K562 (cell line): ENCODE results near the gene C2orf72. TPM values are rescaled to one million over a fixed set of nuclear protein-coding genes. Genes with fewer than 3 reads are reported as not detected.

ENCODE experiments used
- CREM ChIP-seq: IDR thresholded peaks from 2 replicates; pipeline ENCODE4 v1.6.1; 2014; ENCODE audit warnings: antibody characterized with exemption, low read depth
- CXXC5 ChIP-seq: fragments of 250-450 bp; sonication (Bioruptor Pico); IDR thresholded peaks from 2 replicates; pipeline ENCODE4 v1.8.0; 2022; ENCODE audit warnings: inconsistent platforms, mild to moderate bottlenecking, moderate library complexity
- FOSL1 ChIP-seq: fragments of 200-800 bp; sonication (Bioruptor generic); conservative IDR thresholded peaks from 2 replicates; pipeline ENCODE4 v1.6.1; 2016; ENCODE audit warnings: missing genetic modification characterization, missing compliant biosample characterization
- FOXM1 ChIP-seq, 2 experiments: fragments of 450-650 bp in 1 of 2; sonication (generic) in 1 of 2; formaldehyde crosslinking in 1 of 2; IDR thresholded peaks; 2 replicates each; pipeline versions ENCODE4 v1.6.1 to v1.9.0; 2017 to 2022; ENCODE audit warnings: low read depth in 2 of 2, mild to moderate bottlenecking in 2 of 2, missing genetic modification reagents in 1 of 2, moderate library complexity in 1 of 2
- JUND ChIP-seq, 2 experiments: IDR thresholded peaks; 2 replicates in 1 of 2; 3 replicates in 1 of 2; pipeline ENCODE4 v1.6.1; 2011; ENCODE audit warnings: borderline replicate concordance in 2 of 2, low read depth in 2 of 2, low read length in 2 of 2, improper control_type of control experiment in 1 of 2, missing biosample characterization in 1 of 2, missing genetic modification characterization in 1 of 2, missing genetic modification reagents in 1 of 2
- NCOA2 ChIP-seq, 2 experiments: fragments of 450-650 bp; IDR thresholded peaks; 2 replicates each; pipeline ENCODE4 v1.6.1; 2018; ENCODE audit warnings: mild to moderate bottlenecking in 2 of 2, moderate library complexity in 1 of 2; ENCODE audit not compliant: partially characterized antibody in 2 of 2
- NEUROD1 ChIP-seq: fragments of 150-350 bp; IDR thresholded peaks from 2 replicates; pipeline ENCODE4 v1.6.1; 2014; ENCODE audit warnings: borderline replicate concordance, low read length, low read depth; ENCODE audit not compliant: partially characterized antibody
- POLR2G ChIP-seq: fragments of 200-400 bp; formaldehyde crosslinking; IDR thresholded peaks from 2 replicates; pipeline ENCODE4 v1.6.1; 2017; ENCODE audit warnings: low read depth, mild to moderate bottlenecking, antibody characterized with exemption, low read length, moderate library complexity
- RB1 ChIP-seq: fragments of 450-650 bp; IDR thresholded peaks from 2 replicates; pipeline ENCODE4 v1.6.1; 2017; ENCODE audit warnings: low read depth, mild to moderate bottlenecking
- SP1 ChIP-seq: sonication (generic); formaldehyde crosslinking; IDR thresholded peaks from 2 replicates; pipeline ENCODE4 v1.8.1; 2022; ENCODE audit warnings: mild to moderate bottlenecking, missing genetic modification reagents
- XRCC5 ChIP-seq: fragments of 200-400 bp; formaldehyde crosslinking; IDR thresholded peaks from 2 replicates; pipeline ENCODE4 v1.6.1; 2017; ENCODE audit warnings: low read depth, mild to moderate bottlenecking, low read length
- ZNF696 ChIP-seq: fragments of 250-450 bp; sonication (Bioruptor Pico); conservative IDR thresholded peaks from 2 replicates; pipeline ENCODE4 v1.4.0; 2020; ENCODE audit warnings: mild to moderate bottlenecking, moderate library complexity
- polyA plus RNA-seq, 8 experiments: library from polyadenylated mRNA; depleted of rRNA in 4 of 8; stranded (reverse) in 5 of 8; unstranded in 3 of 8; fragments of >200 nt; fragmentation: Nextera tagmentation in 2 of 8; fragmentation: Illumina TruSeq in 1 of 8; extraction: Ambion mirVana in 2 of 8; extraction: Trizol in 1 of 8; gene quantifications; 2 replicates each; pipeline versions ENCODE4 v1.2.1 to v1.2.3, GENCODE V29; 2011 to 2014; ENCODE audit warnings: inconsistent platforms in 1 of 8, missing spikeins in 1 of 8
- total RNA-seq, 7 experiments: library from RNA; depleted of rRNA in 6 of 7; stranded (reverse); fragments of >200 nt in 6 of 7; fragmentation: Illumina TruSeq in 2 of 7; extraction: Trizol in 2 of 7; gene quantifications; 2 replicates each; pipeline versions ENCODE4 v1.2.1 to v1.2.3, GENCODE V29; 2011 to 2021; ENCODE audit warnings: low replicate concordance in 1 of 7
- TF ChIP-seq, protein P1 (sequence below): fragments of 450-650 bp; IDR thresholded peaks from 2 replicates; pipeline ENCODE4 v1.6.1; 2016; ENCODE audit warnings: mild to moderate bottlenecking
- TF ChIP-seq, protein P2 (sequence below), 2 experiments: fragments of 450-650 bp; formaldehyde crosslinking in 1 of 2; IDR thresholded peaks; 2 replicates each; pipeline versions ENCODE4 v1.4.0 to v1.6.1; 2014 to 2020; ENCODE audit warnings: mild to moderate bottlenecking in 2 of 2, borderline replicate concordance in 1 of 2, low read depth in 1 of 2

Gene C2orf72
- total and polyA plus RNA-seq, 9 of the 15 experiments (the other 6 are each of a cell fraction or from before 2014, with no cell fraction given) = 0.08 to 0.18 (median 0.11) TPM; not detected in 6

- TF ChIP-seq XRCC5 (peak; percentile 52; the same call in 1 of the 2 replicates), NEUROD1 (peak; percentile 46), CXXC5 (0 out of 2 replicates have a peak, but pooled peaks have one; percentile 31), FOSL1 (peak; percentile 49), ZNF696 (CRISPR knock-in tag) (no peak), JUND (IDR thresholded peaks at IDR 0.05; ENCODE audit: borderline replicate concordance, low read depth, low read length) (peak; percentile 64; the same call in 1 of the 2 replicates), JUND (tag; IDR thresholded peaks at IDR 0.05; ENCODE audit: borderline replicate concordance, low read depth, low read length) (no peak), RB1 (peak; percentile 63), NCOA2 (IDR thresholded peaks at IDR 0.05; ENCODE audit: partially characterized antibody in 2 of 2) (peak in 1 of 2 experiments; percentile 98), POLR2G (peak; percentile 85), CREM (peak; percentile 76), SP1 (CRISPR knock-in tag) (peak; percentile 75; the same call in 1 of the 2 replicates), FOXM1 (IDR thresholded peaks at IDR 0.05; ENCODE audit: low read depth) (peak; percentile 50), FOXM1 (CRISPR knock-in tag; IDR thresholded peaks at IDR 0.05; ENCODE audit: low read depth) (no peak)
- TF ChIP-seq, protein P1, sequence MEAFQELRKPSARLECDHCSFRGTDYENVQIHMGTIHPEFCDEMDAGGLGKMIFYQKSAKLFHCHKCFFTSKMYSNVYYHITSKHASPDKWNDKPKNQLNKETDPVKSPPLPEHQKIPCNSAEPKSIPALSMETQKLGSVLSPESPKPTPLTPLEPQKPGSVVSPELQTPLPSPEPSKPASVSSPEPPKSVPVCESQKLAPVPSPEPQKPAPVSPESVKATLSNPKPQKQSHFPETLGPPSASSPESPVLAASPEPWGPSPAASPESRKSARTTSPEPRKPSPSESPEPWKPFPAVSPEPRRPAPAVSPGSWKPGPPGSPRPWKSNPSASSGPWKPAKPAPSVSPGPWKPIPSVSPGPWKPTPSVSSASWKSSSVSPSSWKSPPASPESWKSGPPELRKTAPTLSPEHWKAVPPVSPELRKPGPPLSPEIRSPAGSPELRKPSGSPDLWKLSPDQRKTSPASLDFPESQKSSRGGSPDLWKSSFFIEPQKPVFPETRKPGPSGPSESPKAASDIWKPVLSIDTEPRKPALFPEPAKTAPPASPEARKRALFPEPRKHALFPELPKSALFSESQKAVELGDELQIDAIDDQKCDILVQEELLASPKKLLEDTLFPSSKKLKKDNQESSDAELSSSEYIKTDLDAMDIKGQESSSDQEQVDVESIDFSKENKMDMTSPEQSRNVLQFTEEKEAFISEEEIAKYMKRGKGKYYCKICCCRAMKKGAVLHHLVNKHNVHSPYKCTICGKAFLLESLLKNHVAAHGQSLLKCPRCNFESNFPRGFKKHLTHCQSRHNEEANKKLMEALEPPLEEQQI = peak; percentile 30; the same call in 1 of the 2 replicates
- TF ChIP-seq, protein P2, sequence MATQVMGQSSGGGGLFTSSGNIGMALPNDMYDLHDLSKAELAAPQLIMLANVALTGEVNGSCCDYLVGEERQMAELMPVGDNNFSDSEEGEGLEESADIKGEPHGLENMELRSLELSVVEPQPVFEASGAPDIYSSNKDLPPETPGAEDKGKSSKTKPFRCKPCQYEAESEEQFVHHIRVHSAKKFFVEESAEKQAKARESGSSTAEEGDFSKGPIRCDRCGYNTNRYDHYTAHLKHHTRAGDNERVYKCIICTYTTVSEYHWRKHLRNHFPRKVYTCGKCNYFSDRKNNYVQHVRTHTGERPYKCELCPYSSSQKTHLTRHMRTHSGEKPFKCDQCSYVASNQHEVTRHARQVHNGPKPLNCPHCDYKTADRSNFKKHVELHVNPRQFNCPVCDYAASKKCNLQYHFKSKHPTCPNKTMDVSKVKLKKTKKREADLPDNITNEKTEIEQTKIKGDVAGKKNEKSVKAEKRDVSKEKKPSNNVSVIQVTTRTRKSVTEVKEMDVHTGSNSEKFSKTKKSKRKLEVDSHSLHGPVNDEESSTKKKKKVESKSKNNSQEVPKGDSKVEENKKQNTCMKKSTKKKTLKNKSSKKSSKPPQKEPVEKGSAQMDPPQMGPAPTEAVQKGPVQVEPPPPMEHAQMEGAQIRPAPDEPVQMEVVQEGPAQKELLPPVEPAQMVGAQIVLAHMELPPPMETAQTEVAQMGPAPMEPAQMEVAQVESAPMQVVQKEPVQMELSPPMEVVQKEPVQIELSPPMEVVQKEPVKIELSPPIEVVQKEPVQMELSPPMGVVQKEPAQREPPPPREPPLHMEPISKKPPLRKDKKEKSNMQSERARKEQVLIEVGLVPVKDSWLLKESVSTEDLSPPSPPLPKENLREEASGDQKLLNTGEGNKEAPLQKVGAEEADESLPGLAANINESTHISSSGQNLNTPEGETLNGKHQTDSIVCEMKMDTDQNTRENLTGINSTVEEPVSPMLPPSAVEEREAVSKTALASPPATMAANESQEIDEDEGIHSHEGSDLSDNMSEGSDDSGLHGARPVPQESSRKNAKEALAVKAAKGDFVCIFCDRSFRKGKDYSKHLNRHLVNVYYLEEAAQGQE (IDR thresholded peaks at IDR 0.05; ENCODE audit: borderline replicate concordance) = peak; percentile 20; the same call in 1 of the 2 replicates
- TF ChIP-seq, protein P2 (CRISPR knock-in tag; IDR thresholded peaks at IDR 0.05; ENCODE audit: low read depth) = no peak
These were observed 19.4 kb downstream of the C2orf72 start, which contains the start of gene PSMD1 (continued) for GRCh38 chr2:231056453-231057416.
